Loucy (cell line): ENCODE measurements around the gene CHDH.

ENCODE experiments used
- H2AFZ ChIP-seq: fragments of 200-600 bp; sonication (generic); 2 replicates; pipeline ENCODE4 v1.6.0; 2016; ENCODE audit warnings: antibody characterized with exemption, mild to moderate bottlenecking, low read length, moderate library complexity
- H3F3A ChIP-seq: fragments of 200-600 bp; 2 replicates; pipeline ENCODE4 v1.6.0; 2016; ENCODE audit warnings: antibody characterized with exemption, low read depth, mild to moderate bottlenecking
- H3K27me3 ChIP-seq: fragments of 200-600 bp; sonication (generic); 2 replicates; pipeline ENCODE4 v1.6.1; 2014; ENCODE audit warnings: low read length, mild to moderate bottlenecking; ENCODE audit not compliant: insufficient read depth, poor library complexity, severe bottlenecking
- H3K36me3 ChIP-seq: fragments of 200-600 bp; sonication (generic); 2 replicates; pipeline ENCODE4 v1.6.1; 2016; ENCODE audit warnings: low read length; ENCODE audit not compliant: insufficient read depth
- H3K4me1 ChIP-seq: fragments of 200-600 bp; sonication (generic); 2 replicates; pipeline ENCODE4 v1.5.1; 2014; ENCODE audit warnings: low read length, mild to moderate bottlenecking; ENCODE audit not compliant: insufficient read depth, poor library complexity, severe bottlenecking
- H3K4me2 ChIP-seq: fragments of 200-600 bp; sonication (generic); 2 replicates; pipeline ENCODE4 v1.6.0; 2014; ENCODE audit warnings: antibody characterized with exemption, low read length, low read depth, mild to moderate bottlenecking; ENCODE audit not compliant: poor library complexity, severe bottlenecking
- H3K4me3 ChIP-seq: fragments of 200-600 bp; sonication (generic); 2 replicates; pipeline ENCODE4 v1.5.1; 2014; ENCODE audit warnings: low read length, mild to moderate bottlenecking, mixed read lengths; ENCODE audit not compliant: poor library complexity, severe bottlenecking
- H3K79me2 ChIP-seq: fragments of 200-600 bp; sonication (generic); 2 replicates; pipeline ENCODE4 v1.6.1; 2014; ENCODE audit warnings: low read length; ENCODE audit not compliant: insufficient read depth
- H3K9ac ChIP-seq: fragments of 200-600 bp; sonication (generic); 2 replicates; pipeline ENCODE4 v1.6.0; 2014; ENCODE audit warnings: mild to moderate bottlenecking, low read depth, low read length, moderate library complexity; ENCODE audit not compliant: poor library complexity, severe bottlenecking
- H3K9me2 ChIP-seq: fragments of 200-600 bp; sonication (generic); replicated peaks from 2 replicates; pipeline ENCODE4 v1.6.1; 2016; ENCODE audit warnings: low read depth, low read length, mixed read lengths
- H3K9me3 ChIP-seq: fragments of 200-600 bp; sonication (generic); 2 replicates; pipeline ENCODE4 v1.6.1; 2014; ENCODE audit warnings: mild to moderate bottlenecking, antibody characterized with exemption, low read length, low read depth; ENCODE audit not compliant: insufficient read depth
- H4K20me1 ChIP-seq: fragments of 200-600 bp; sonication (generic); 2 replicates; pipeline ENCODE4 v1.6.0; 2014; ENCODE audit warnings: antibody characterized with exemption, low read length, mild to moderate bottlenecking; ENCODE audit not compliant: insufficient read depth, poor library complexity, severe bottlenecking
- EZH2phosphoT487 ChIP-seq: fragments of 200-600 bp; IDR thresholded peaks from 2 replicates; pipeline ENCODE4 v1.6.1; 2018; ENCODE audit warnings: antibody characterized with exemption, mild to moderate bottlenecking, moderate library complexity, borderline replicate concordance
- TF ChIP-seq, protein P1 (sequence below): fragments of 200-600 bp; sonication (generic); conservative IDR thresholded peaks from 2 replicates; pipeline ENCODE4 v1.5.1; 2014; ENCODE audit warnings: mild to moderate bottlenecking, antibody characterized with exemption, low read length

The CHDH gene

DNA sequence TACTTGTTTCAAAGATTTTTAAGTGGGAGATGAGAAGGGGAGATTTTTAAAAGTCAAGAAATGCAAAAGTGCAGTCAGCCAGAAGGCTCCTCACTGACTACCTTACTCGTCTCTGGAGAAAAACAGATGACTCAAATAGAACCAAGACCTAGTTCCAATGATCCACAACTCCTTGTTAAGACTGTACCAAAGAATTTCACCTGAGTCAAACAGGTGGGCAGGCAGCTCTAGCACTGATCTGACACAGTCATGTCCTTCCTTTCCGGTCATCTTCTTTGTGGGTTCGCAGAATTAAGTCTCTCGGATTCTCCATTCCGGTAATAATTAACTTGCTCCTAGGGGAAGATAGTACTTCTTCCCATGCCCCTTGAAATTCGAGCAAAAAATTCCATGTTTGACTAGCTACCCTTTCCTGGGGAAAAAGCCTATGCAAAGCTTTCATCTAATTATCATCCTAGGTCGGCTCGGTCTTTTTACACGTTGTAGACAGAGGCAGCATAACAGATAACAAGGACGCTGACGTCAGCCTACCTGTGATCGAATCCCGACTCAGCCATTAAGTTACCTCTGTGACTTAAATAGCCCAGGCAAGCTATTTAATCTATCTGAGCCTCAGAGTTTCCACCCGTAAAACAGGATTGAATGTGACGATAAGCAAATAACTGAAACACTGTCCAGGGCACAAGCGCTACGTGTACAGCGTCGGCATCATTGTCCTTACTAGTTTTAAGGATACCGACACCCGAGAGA lies 44.7 kb upstream of the CHDH start:
- Histone ChIP-seq H3K4me2 (peak overlapping the region; percentile 71), H3K36me3 (no peaks in the 10 kb centered on the region; the same call in 1 of the 2 replicates), H3F3A (no peaks in the 10 kb centered on the region), H4K20me1 (peaks cover 7% of the 10 kb centered on the region), H3K27me3 (peaks cover 44% of the 10 kb centered on the region), H2AFZ (peak overlapping the region; percentile 79), H3K9me3 (no peaks in the 10 kb centered on the region), H3K9me2 (no peaks in the 10 kb centered on the region), H3K4me1 (peaks cover 19% of the 10 kb centered on the region), H3K9ac (peak overlapping the region; percentile 83), H3K4me3 (peak overlapping the region; percentile 82), H3K79me2 (peaks cover 13% of the 10 kb centered on the region; the same call in 1 of the 2 replicates)
- TF ChIP-seq EZH2phosphoT487, result no peak
- TF ChIP-seq, protein P1, sequence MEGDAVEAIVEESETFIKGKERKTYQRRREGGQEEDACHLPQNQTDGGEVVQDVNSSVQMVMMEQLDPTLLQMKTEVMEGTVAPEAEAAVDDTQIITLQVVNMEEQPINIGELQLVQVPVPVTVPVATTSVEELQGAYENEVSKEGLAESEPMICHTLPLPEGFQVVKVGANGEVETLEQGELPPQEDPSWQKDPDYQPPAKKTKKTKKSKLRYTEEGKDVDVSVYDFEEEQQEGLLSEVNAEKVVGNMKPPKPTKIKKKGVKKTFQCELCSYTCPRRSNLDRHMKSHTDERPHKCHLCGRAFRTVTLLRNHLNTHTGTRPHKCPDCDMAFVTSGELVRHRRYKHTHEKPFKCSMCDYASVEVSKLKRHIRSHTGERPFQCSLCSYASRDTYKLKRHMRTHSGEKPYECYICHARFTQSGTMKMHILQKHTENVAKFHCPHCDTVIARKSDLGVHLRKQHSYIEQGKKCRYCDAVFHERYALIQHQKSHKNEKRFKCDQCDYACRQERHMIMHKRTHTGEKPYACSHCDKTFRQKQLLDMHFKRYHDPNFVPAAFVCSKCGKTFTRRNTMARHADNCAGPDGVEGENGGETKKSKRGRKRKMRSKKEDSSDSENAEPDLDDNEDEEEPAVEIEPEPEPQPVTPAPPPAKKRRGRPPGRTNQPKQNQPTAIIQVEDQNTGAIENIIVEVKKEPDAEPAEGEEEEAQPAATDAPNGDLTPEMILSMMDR, result no peak

DNA sequence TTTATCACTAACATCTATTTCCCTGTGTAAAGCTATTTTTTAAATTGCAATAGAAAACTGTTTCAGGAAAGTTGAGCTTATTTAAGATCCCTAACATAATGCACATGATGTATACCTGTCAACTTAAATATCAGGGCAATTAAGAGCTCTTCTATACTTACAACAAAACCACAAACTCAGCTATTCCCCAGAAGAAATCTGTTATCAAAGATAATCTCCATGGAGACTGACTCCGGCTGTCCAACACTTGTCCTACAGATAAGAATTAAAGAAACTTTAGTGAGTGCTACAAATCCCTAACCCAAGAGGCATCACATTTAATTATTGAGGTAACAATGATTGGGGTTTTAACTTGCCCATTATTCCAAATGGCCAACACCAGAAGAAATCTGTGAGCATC lies 42.0 kb upstream of the CHDH start:
- Histone ChIP-seq H4K20me1 (peaks cover 7% of the 10 kb centered on the region), H3K9ac (no peak overlapping the region), H3K36me3 (peaks cover 4% of the 10 kb centered on the region; the same call in 1 of the 2 replicates), H3K4me3 (no peak overlapping the region), H3K4me1 (peaks cover 19% of the 10 kb centered on the region), H3K27me3 (peaks cover 22% of the 10 kb centered on the region), H3K9me3 (no peaks in the 10 kb centered on the region), H3K79me2 (peaks cover 13% of the 10 kb centered on the region; the same call in 1 of the 2 replicates), H3K4me2 (peak overlapping the region; percentile 25), H3K9me2 (no peaks in the 10 kb centered on the region), H3F3A (no peaks in the 10 kb centered on the region), H2AFZ (no peak overlapping the region)
- no peak for TF ChIP-seq EZH2phosphoT487
- TF ChIP-seq, protein P1, result no peak

DNA sequence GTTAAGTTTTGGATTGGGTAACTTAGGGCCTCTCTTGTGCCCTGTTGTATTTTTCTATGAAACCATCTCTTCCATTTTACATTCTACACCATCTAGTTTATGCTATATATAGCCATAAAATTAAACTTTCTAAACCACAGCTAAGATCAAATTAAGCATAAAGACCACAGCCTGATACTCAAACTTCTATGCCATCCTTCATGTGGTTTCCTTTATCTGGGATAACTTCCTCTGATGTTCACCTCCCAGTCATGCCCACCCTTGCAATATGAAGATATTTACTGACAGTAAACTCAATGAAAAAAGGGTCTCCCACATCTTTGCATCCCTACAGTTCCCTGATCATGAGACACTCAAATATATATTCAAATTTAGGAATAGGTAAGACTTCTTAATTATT lies 41.2 kb upstream of the CHDH start:
- H3K4me3 ChIP-seq, result no peak overlapping the region
- no peak overlapping the region for H3K9ac ChIP-seq
- H3K79me2 ChIP-seq, result peaks cover 13% of the 10 kb centered on the region; the same call in 1 of the 2 replicates
- H3K4me2 ChIP-seq, result peak overlapping the region; percentile 25
- no peaks in the 10 kb centered on the region for H3K9me2 ChIP-seq
- no peaks in the 10 kb centered on the region for H3F3A ChIP-seq
- H3K4me1 ChIP-seq, result peaks cover 20% of the 10 kb centered on the region
- H3K27me3 ChIP-seq, result peaks cover 14% of the 10 kb centered on the region
- H3K9me3 ChIP-seq, result no peaks in the 10 kb centered on the region
- H2AFZ ChIP-seq, result no peak overlapping the region
- peaks cover 7% of the 10 kb centered on the region for H4K20me1 ChIP-seq
- no peak for TF ChIP-seq EZH2phosphoT487
- TF ChIP-seq, protein P1, result no peak
- H3K36me3 ChIP-seq, result peaks cover 4% of the 10 kb centered on the region; the same call in 1 of the 2 replicates
